Astrocyte (in vitro differentiated cells and primary cell): ENCODE results near the gene DMGDH.

Source experiments
- EZH2 ChIP-seq: IDR thresholded peaks from 2 replicates; pipeline ENCODE4 v1.6.1; 2012; ENCODE audit warnings: mild to moderate bottlenecking, low read length, inconsistent platforms; ENCODE audit not compliant: insufficient read depth
- TF ChIP-seq, protein P1 (sequence below): IDR thresholded peaks from 2 replicates; pipeline ENCODE4 v1.5.1; 2011; ENCODE audit warnings: low read depth, mild to moderate bottlenecking, inconsistent platforms, low read length, moderate library complexity; ENCODE audit not compliant: insufficient read depth

DNA sequence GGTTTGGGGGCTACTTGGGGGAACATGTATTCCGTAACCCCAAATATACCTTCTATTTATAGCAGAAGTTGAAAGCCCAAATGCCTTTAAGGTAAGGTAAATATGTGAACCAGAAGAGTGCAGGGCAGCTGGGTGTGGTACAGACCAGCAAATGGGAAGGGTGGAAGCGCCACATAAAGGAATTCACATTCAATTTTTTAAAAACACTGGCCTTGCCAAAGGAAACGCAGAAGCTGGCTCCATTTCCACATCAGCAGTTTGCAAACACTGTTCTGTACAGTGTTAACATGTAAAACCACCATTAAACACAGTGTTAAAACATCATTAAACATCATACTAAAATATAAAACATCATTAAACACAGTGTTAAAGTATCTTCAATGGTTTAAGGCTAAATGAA lies 38.6 kb upstream of the DMGDH start:
- no peak for TF ChIP-seq EZH2
- TF ChIP-seq, protein P1, sequence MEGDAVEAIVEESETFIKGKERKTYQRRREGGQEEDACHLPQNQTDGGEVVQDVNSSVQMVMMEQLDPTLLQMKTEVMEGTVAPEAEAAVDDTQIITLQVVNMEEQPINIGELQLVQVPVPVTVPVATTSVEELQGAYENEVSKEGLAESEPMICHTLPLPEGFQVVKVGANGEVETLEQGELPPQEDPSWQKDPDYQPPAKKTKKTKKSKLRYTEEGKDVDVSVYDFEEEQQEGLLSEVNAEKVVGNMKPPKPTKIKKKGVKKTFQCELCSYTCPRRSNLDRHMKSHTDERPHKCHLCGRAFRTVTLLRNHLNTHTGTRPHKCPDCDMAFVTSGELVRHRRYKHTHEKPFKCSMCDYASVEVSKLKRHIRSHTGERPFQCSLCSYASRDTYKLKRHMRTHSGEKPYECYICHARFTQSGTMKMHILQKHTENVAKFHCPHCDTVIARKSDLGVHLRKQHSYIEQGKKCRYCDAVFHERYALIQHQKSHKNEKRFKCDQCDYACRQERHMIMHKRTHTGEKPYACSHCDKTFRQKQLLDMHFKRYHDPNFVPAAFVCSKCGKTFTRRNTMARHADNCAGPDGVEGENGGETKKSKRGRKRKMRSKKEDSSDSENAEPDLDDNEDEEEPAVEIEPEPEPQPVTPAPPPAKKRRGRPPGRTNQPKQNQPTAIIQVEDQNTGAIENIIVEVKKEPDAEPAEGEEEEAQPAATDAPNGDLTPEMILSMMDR, result no peak
